Osteoblast (primary cell): ENCODE data around the gene CBFA2T3. TPM values are rescaled to one million over a fixed set of nuclear protein-coding genes. Genes with fewer than 3 reads are reported as not detected.

Experiments
- DNase-seq: peaks from one replicate; pipeline ENCODE4 v3.0.0; 2011; ENCODE audit warnings: low spot score, mixed read lengths; ENCODE audit not compliant: insufficient read length; ENCODE audit errors: missing footprints
- H2AFZ ChIP-seq: 2 replicates; pipeline ENCODE4 v1.6.0; 2011; ENCODE audit warnings: mild to moderate bottlenecking, low read length
- H3K27ac ChIP-seq: 2 replicates; pipeline ENCODE4 v1.5.1; 2011; ENCODE audit warnings: mild to moderate bottlenecking, low read depth, low read length, moderate library complexity
- H3K27me3 ChIP-seq: 2 replicates; pipeline ENCODE4 v1.6.0; 2012; ENCODE audit warnings: mild to moderate bottlenecking, control low read depth, inconsistent platforms, low read length, moderate library complexity; ENCODE audit not compliant: insufficient read depth
- H3K36me3 ChIP-seq: 2 replicates; pipeline ENCODE4 v1.5.1; 2011; ENCODE audit warnings: mild to moderate bottlenecking, low read length, control low read depth, moderate library complexity; ENCODE audit not compliant: insufficient read depth
- H3K4me1 ChIP-seq: 2 replicates; pipeline ENCODE4 v1.5.1; 2011; ENCODE audit warnings: mild to moderate bottlenecking, low read length, control low read depth, moderate library complexity; ENCODE audit not compliant: insufficient read depth
- H3K4me2 ChIP-seq: 2 replicates; pipeline ENCODE4 v1.6.0; 2011; ENCODE audit warnings: mild to moderate bottlenecking, low read length; ENCODE audit not compliant: insufficient read depth
- H3K4me3 ChIP-seq: fragments of 200-600 bp; sonication (generic); 3 replicates; pipeline ENCODE4 v1.5.1; 2012; ENCODE audit warnings: mild to moderate bottlenecking, low read length, inconsistent platforms; ENCODE audit not compliant: insufficient read depth
- H3K79me2 ChIP-seq: 2 replicates; pipeline ENCODE4 v1.6.0; 2012; ENCODE audit warnings: mild to moderate bottlenecking, low read length, control low read depth, inconsistent platforms; ENCODE audit not compliant: insufficient read depth
- H3K9me3 ChIP-seq: 2 replicates; pipeline ENCODE4 v1.5.1; 2011; ENCODE audit warnings: low read depth, low read length, control low read depth
- H4K20me1 ChIP-seq: 2 replicates; pipeline ENCODE4 v1.6.0; 2012; ENCODE audit warnings: mild to moderate bottlenecking, low read length, control low read depth; ENCODE audit not compliant: insufficient read depth
- CTCF ChIP-seq: IDR thresholded peaks from 2 replicates; pipeline ENCODE4 v1.5.1; 2011; ENCODE audit warnings: mild to moderate bottlenecking, low read depth, low read length, moderate library complexity; ENCODE audit errors: extremely low read depth
- total RNA-seq: library from RNA; depleted of rRNA; stranded (reverse); fragments of >200 nt; gene quantifications from 2 replicates; pipeline ENCODE4 v1.2.3, GENCODE V29; 2012

Gene CBFA2T3
- total RNA-seq, 1 donor = not detected

GRCh38 chr16:88927661-88928060 is 49.3 kb downstream of the CBFA2T3 start:
- Histone ChIP-seq H3K4me1 (peaks cover 17% of the 10 kb centered on the region), H2AFZ (no peak overlapping the region), H3K27ac (no peak overlapping the region), H3K79me2 (no peaks in the 10 kb centered on the region), H3K36me3 (no peaks in the 10 kb centered on the region), H3K4me2 (no peak overlapping the region), H3K9me3 (no peaks in the 10 kb centered on the region), H4K20me1 (no peaks in the 10 kb centered on the region), H3K27me3 (peaks cover 15% of the 10 kb centered on the region), H3K4me3 (no peak overlapping the region)
- no peak for DNase-seq
- TF ChIP-seq CTCF = no peak

DNA sequence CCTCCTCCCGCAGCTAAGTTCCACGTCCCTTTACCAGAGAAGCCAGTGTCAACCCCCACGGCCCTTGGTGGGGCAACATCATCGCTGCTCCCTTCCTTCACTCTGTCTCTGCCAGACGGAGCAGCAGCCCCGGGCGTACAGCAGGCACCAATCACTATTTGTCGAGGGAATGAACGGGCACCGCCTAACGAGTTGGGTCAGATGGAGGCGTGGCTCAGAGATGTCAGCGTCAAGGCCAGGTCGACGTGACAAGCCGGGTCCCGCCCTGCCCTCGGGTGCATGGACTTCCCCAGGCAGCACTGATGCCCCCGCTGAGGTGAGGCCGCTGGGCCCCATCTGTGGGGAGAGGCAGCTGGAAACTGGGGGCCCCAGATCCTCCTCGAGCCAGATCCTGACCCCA is 50.0 kb downstream of the CBFA2T3 start:
- no peaks in the 10 kb centered on the region for H3K36me3 ChIP-seq
- H3K4me3 ChIP-seq = no peak overlapping the region
- H4K20me1 ChIP-seq = no peaks in the 10 kb centered on the region
- H3K4me2 ChIP-seq = no peak overlapping the region
- no peak overlapping the region for H2AFZ ChIP-seq
- no peak for DNase-seq
- H3K9me3 ChIP-seq = no peaks in the 10 kb centered on the region
- H3K27ac ChIP-seq = no peak overlapping the region
- peaks cover 21% of the 10 kb centered on the region for H3K4me1 ChIP-seq
- H3K79me2 ChIP-seq = no peaks in the 10 kb centered on the region
- peaks cover 15% of the 10 kb centered on the region for H3K27me3 ChIP-seq
- no peak for TF ChIP-seq CTCF

DNA sequence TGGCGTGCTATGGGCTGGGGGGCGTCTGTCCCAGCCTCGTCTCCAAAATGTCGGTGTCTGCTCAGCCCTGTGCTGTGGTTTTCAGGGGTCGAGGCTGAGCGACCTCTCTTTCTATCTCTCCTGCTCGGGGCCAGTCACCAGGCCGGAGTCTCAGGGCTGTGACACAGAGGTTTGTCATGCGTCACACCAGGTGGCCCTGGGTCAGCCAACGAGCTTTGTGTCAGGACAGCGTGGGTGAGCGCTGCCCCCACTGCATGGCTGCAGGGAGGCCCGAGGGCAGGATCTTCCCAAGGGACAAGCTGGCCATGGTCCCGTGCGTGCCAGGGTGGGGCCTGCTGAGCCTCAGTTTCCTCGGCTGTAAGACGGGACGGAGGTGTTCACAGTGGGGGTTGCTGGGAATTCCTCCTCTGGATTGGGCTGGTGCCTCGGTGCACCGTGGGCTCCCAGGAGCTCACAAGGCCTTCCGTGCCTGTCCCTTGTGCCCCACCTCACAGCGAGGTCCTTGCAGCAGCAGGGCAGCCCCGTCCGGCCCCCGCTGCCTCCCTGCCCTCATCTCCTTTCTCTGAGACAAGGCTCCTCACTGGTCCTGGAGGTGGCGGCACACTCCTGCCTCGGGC is 50.5 kb downstream of the CBFA2T3 start:
- Histone ChIP-seq H3K4me1 (peaks cover 21% of the 10 kb centered on the region), H3K36me3 (no peaks in the 10 kb centered on the region), H3K9me3 (no peaks in the 10 kb centered on the region), H3K4me3 (no peak overlapping the region), H3K79me2 (no peaks in the 10 kb centered on the region), H3K27ac (no peak overlapping the region), H3K27me3 (peaks cover 15% of the 10 kb centered on the region), H4K20me1 (no peaks in the 10 kb centered on the region), H3K4me2 (no peak overlapping the region), H2AFZ (no peak overlapping the region)
- TF ChIP-seq CTCF = no peak
- DNase-seq = no peak

DNA sequence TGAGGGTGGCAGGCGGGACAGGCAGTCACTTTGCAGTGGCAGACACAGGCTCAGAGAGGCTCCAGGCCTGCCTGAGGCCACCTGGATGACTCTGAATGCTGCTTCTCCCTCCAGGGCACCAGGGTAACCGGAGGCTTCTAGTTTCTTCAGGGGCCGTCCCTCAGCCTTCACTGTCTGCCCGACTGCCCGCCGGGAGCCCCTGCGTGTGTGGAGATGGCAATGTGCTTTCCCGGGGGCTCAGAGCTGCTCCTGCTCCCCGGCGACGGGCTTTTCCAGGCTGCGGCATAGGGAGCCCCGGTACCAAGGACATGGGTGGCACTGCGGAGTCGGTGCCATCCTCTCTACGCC is 51.5 kb downstream of the CBFA2T3 start:
- Histone ChIP-seq H3K27me3 (peaks cover 15% of the 10 kb centered on the region), H4K20me1 (no peaks in the 10 kb centered on the region), H3K79me2 (no peaks in the 10 kb centered on the region), H3K9me3 (no peaks in the 10 kb centered on the region), H2AFZ (no peak overlapping the region), H3K4me3 (no peak overlapping the region), H3K4me1 (peaks cover 21% of the 10 kb centered on the region), H3K27ac (no peak overlapping the region), H3K4me2 (peak overlapping the region; percentile 64), H3K36me3 (no peaks in the 10 kb centered on the region)
- DNase-seq = no peak
- TF ChIP-seq CTCF = no peak
